Umbilical cord (tissue), 2 donors: Measurements from ENCODE around the gene RILPL1. TPM values are rescaled to one million over a fixed set of nuclear protein-coding genes. Genes with fewer than 3 reads are reported as not detected.
A peak's percentile ranks its signal among the peaks of the same experiment; 100 is the strongest.
"Not testable (repeated sequence)": the region's sequence is repeated elsewhere in the genome, so short reads cannot be mapped to it uniquely, and the experiment has no call there.

Experiments
- DNase-seq: peaks from one replicate; pipeline ENCODE4 v3.0.0-alpha.2; 2015; ENCODE audit warnings: low spot score
- total RNA-seq: library from RNA; depleted of rRNA; stranded (reverse); fragments of >200 nt; gene quantifications from one replicate; pipeline ENCODE4 v1.2.3, GENCODE V29; 2014; ENCODE audit warnings: low replicate concordance; ENCODE audit not compliant: insufficient read depth

Gene RILPL1
- total RNA-seq, 1 donor from 2014 or later, result 8.2 TPM

GRCh38 chr12:123530668-123531067 lies 2.9 kb downstream of the RILPL1 start:
- DNase-seq, result no peak

- DNase-seq, result no peak
These were observed 3.8 kb downstream of the RILPL1 start for GRCh38 chr12:123529686-123530085.

GRCh38 chr12:123528858-123529257 lies 4.7 kb downstream of the RILPL1 start:
- DNase-seq, result no peak

- no peak for DNase-seq
These were observed 6.9 kb downstream of the RILPL1 start for GRCh38 chr12:123526542-123527080.

GRCh38 chr12:123524378-123524777 lies 9.1 kb downstream of the RILPL1 start:
- DNase-seq, result no peak

GRCh38 chr12:123523518-123523917 lies 10.0 kb downstream of the RILPL1 start:
- DNase-seq, result no peak

- DNase-seq, result no peak
These were observed 11.4 kb downstream of the RILPL1 start for GRCh38 chr12:123522164-123522563.

- DNase-seq, result no peak
These were observed 12.7 kb downstream of the RILPL1 start for GRCh38 chr12:123520567-123521474.

GRCh38 chr12:123519141-123520001 lies 14.1 kb downstream of the RILPL1 start:
- DNase-seq, result peak; percentile 79

GRCh38 chr12:123516216-123516780 lies 17.2 kb downstream of the RILPL1 start:
- no peak for DNase-seq

GRCh38 chr12:123514582-123515221 lies 18.8 kb downstream of the RILPL1 start:
- DNase-seq, result not testable (repeated sequence)

- no peak for DNase-seq
These were observed 19.7 kb downstream of the RILPL1 start for GRCh38 chr12:123513805-123514204.

- DNase-seq, result no peak
These were observed 20.5 kb downstream of the RILPL1 start for GRCh38 chr12:123512838-123513665.

GRCh38 chr12:123506843-123507236 lies 26.7 kb downstream of the RILPL1 start:
- DNase-seq, result no peak

- DNase-seq, result no peak
These were observed 27.3 kb downstream of the RILPL1 start for GRCh38 chr12:123506059-123506842.

GRCh38 chr12:123502163-123502704 lies 31.3 kb downstream of the RILPL1 start:
- no peak for DNase-seq

- DNase-seq, result no peak
These were observed 34.2 kb downstream of the RILPL1 start for GRCh38 chr12:123499332-123499731.

GRCh38 chr12:123498126-123498825 lies 35.2 kb downstream of the RILPL1 start:
- DNase-seq, result no peak

- no peak for DNase-seq
These were observed 36.5 kb downstream of the RILPL1 start for GRCh38 chr12:123497065-123497464.
